Measurements from ENCODE around the gene TIGD6. TPM values are rescaled to one million over a fixed set of nuclear protein-coding genes. Genes with fewer than 3 reads are reported as not detected.

TIGD6 gene
- total RNA-seq, 1 donor from 2014 or later = 5.5 TPM

DNA sequence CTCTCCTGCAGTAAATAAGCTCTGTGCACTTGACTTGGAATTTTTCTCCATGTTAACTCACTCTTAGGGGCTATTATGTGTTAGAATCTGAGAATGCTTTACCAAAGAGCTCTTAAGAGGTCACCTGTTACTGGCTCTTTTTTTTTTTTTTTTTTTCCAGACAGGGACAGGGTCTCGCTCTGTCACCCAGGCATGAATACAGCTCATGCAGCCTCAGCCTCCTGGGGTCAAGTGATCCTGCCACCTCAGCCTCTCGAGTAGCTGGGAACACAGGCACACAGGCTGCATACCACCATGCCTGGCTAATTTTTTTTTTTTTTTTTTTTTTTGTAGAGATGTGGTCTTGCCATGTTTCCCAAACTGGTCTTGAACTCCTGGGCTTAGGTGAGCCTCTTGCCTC lies 22.2 kb upstream of the TIGD6 start:
- no peaks in the 10 kb centered on the region for H3K27me3 ChIP-seq (ENCODE audit: insufficient read depth, low read length)
- H3K9ac ChIP-seq (ENCODE audit: low read length) = peak overlapping the region; percentile 67
- Mint-ChIP-seq H3K4me1 (ENCODE audit: low read depth, unreplicated experiment) (peaks cover 36% of the 10 kb centered on the region), H3K27me3 (ENCODE audit: low read depth, unreplicated experiment) (no peaks in the 10 kb centered on the region), H3K9me3 (ENCODE audit: unreplicated experiment) (no peaks in the 10 kb centered on the region), H3K36me3 (ENCODE audit: low read depth, unreplicated experiment) (peaks cover 22% of the 10 kb centered on the region), H3K27ac (ENCODE audit: unreplicated experiment) (no peak overlapping the region), H3K4me3 (ENCODE audit: unreplicated experiment) (no peak overlapping the region)
- peaks cover 20% of the 10 kb centered on the region for H3K79me2 ChIP-seq (ENCODE audit: insufficient read depth, low read length)
- H3K27ac ChIP-seq (ENCODE audit: low read depth, low read length) = peak overlapping the region; percentile 79
- peak overlapping the region; percentile 80 for H3K4me2 ChIP-seq (ENCODE audit: low read length)
- peaks cover 3% of the 10 kb centered on the region for H4K20me1 ChIP-seq (ENCODE audit: insufficient read depth, low read length)
- peaks cover 32% of the 10 kb centered on the region for H3K4me1 ChIP-seq (ENCODE audit: insufficient read depth, low read length)
- DNase-seq (ENCODE audit: low read depth) = no peak
- H3K36me3 ChIP-seq (ENCODE audit: insufficient read depth, low read length) = peaks cover 61% of the 10 kb centered on the region
- no peak overlapping the region for H2AFZ ChIP-seq (ENCODE audit: low read depth, low read length)
- TF ChIP-seq EZH2 (IDR thresholded peaks at IDR 0.05; ENCODE audit: insufficient read depth, low read length) = no peak
- TF ChIP-seq, protein P1, sequence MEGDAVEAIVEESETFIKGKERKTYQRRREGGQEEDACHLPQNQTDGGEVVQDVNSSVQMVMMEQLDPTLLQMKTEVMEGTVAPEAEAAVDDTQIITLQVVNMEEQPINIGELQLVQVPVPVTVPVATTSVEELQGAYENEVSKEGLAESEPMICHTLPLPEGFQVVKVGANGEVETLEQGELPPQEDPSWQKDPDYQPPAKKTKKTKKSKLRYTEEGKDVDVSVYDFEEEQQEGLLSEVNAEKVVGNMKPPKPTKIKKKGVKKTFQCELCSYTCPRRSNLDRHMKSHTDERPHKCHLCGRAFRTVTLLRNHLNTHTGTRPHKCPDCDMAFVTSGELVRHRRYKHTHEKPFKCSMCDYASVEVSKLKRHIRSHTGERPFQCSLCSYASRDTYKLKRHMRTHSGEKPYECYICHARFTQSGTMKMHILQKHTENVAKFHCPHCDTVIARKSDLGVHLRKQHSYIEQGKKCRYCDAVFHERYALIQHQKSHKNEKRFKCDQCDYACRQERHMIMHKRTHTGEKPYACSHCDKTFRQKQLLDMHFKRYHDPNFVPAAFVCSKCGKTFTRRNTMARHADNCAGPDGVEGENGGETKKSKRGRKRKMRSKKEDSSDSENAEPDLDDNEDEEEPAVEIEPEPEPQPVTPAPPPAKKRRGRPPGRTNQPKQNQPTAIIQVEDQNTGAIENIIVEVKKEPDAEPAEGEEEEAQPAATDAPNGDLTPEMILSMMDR (IDR thresholded peaks at IDR 0.05; ENCODE audit: insufficient read depth, low read depth, low read length) = no peak
- no peaks in the 10 kb centered on the region for H3K9me3 ChIP-seq (ENCODE audit: insufficient read depth, low read depth, low read length)
- H3K4me3 ChIP-seq (ENCODE audit: insufficient read depth, low read depth, low read length) = peak overlapping the region; percentile 32
- no peak for FAIRE-seq

DNA sequence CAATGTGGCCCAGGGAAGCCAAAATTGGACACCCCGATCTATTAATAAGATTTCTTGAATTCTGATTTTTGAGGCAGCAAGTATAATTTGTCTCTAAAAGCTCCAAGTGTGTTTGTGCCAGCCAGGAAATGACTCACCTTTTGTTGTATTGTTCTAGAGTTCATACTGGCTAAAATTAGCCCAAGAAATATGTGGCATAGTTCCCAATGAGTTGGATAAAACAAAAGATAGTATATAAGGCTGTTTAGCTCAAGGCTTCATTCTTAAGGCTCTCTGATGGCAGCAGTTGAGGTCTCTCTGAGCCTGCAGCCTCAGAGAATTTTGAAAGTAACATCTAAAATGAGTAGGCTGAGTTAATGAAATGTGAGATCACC lies 21.7 kb upstream of the TIGD6 start:
- Histone ChIP-seq H3K79me2 (ENCODE audit: insufficient read depth, low read length) (peaks cover 20% of the 10 kb centered on the region), H3K27ac (ENCODE audit: low read depth, low read length) (peak overlapping the region; percentile 79), H3K9ac (ENCODE audit: low read length) (peak overlapping the region; percentile 67), H3K4me2 (ENCODE audit: low read length) (peak overlapping the region; percentile 80), H3K4me3 (ENCODE audit: insufficient read depth, low read depth, low read length) (peak overlapping the region; percentile 32), H3K27me3 (ENCODE audit: insufficient read depth, low read length) (no peaks in the 10 kb centered on the region), H2AFZ (ENCODE audit: low read depth, low read length) (no peak overlapping the region), H4K20me1 (ENCODE audit: insufficient read depth, low read length) (peaks cover 8% of the 10 kb centered on the region), H3K9me3 (ENCODE audit: insufficient read depth, low read depth, low read length) (no peaks in the 10 kb centered on the region), H3K4me1 (ENCODE audit: insufficient read depth, low read length) (peaks cover 37% of the 10 kb centered on the region), H3K36me3 (ENCODE audit: insufficient read depth, low read length) (peaks cover 61% of the 10 kb centered on the region)
- Mint-ChIP-seq H3K4me1 (ENCODE audit: low read depth, unreplicated experiment) (peaks cover 36% of the 10 kb centered on the region), H3K27me3 (ENCODE audit: low read depth, unreplicated experiment) (no peaks in the 10 kb centered on the region), H3K27ac (ENCODE audit: unreplicated experiment) (peak overlapping the region; percentile 95), H3K36me3 (ENCODE audit: low read depth, unreplicated experiment) (peaks cover 22% of the 10 kb centered on the region), H3K4me3 (ENCODE audit: unreplicated experiment) (peak overlapping the region; percentile 74), H3K9me3 (ENCODE audit: unreplicated experiment) (no peaks in the 10 kb centered on the region)
- FAIRE-seq (peak; percentile 9), DNase-seq (ENCODE audit: low read depth) (peak; percentile 94)
- TF ChIP-seq, protein P1 (IDR thresholded peaks at IDR 0.05; ENCODE audit: insufficient read depth, low read depth, low read length) = no peak
- TF ChIP-seq EZH2 (IDR thresholded peaks at IDR 0.05; ENCODE audit: insufficient read depth, low read length) = no peak

DNA sequence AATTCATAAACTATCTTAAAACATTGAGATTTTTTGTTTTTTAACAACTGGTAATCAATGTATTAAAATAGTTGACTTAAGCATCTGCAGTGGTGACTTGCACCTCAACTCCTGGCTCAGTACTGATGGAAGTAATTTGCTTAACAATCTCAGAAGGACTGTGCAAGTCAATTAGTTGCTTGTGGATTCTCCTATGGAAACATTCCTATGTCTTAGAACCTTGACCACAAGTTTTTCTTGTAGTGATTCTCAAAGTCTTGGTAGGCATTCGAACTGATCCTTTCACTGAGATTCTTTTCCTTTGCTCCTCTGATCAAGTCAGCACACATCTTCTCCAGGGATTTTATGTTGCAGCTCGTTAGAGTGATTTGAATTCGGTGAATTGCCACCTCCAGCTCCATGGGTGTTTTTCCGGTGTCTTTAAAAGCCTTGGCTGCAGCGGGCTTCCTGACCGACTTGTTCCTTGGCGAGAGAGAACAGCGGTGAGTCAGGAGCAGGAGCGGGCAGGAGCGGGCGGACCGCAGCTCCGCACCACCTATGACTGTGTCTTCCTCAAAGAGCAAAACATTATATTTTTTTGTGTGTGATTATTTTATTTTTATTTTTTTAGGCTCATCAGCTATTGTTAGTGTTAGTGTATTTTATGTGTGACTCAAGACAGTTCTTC lies 21.2 kb upstream of the TIGD6 start:
- Mint-ChIP-seq H3K27me3 (ENCODE audit: low read depth, unreplicated experiment) (no peaks in the 10 kb centered on the region), H3K4me3 (ENCODE audit: unreplicated experiment) (peak overlapping the region; percentile 74), H3K4me1 (ENCODE audit: low read depth, unreplicated experiment) (peaks cover 36% of the 10 kb centered on the region), H3K27ac (ENCODE audit: unreplicated experiment) (peak overlapping the region; percentile 95), H3K36me3 (ENCODE audit: low read depth, unreplicated experiment) (peaks cover 22% of the 10 kb centered on the region), H3K9me3 (ENCODE audit: unreplicated experiment) (no peaks in the 10 kb centered on the region)
- no peaks in the 10 kb centered on the region for H3K9me3 ChIP-seq (ENCODE audit: insufficient read depth, low read depth, low read length)
- H3K9ac ChIP-seq (ENCODE audit: low read length) = peak overlapping the region; percentile 67
- H4K20me1 ChIP-seq (ENCODE audit: insufficient read depth, low read length) = peaks cover 10% of the 10 kb centered on the region
- H3K36me3 ChIP-seq (ENCODE audit: insufficient read depth, low read length) = peaks cover 56% of the 10 kb centered on the region
- peak overlapping the region; percentile 80 for H3K4me2 ChIP-seq (ENCODE audit: low read length)
- H3K27ac ChIP-seq (ENCODE audit: low read depth, low read length) = peak overlapping the region; percentile 79
- peak overlapping the region; percentile 35 for H3K4me3 ChIP-seq (ENCODE audit: insufficient read depth, low read depth, low read length)
- TF ChIP-seq EZH2 (IDR thresholded peaks at IDR 0.05; ENCODE audit: insufficient read depth, low read length) = no peak
- TF ChIP-seq, protein P1 (IDR thresholded peaks at IDR 0.05; ENCODE audit: insufficient read depth, low read depth, low read length) = no peak
- H3K27me3 ChIP-seq (ENCODE audit: insufficient read depth, low read length) = no peaks in the 10 kb centered on the region
- no peak overlapping the region for H2AFZ ChIP-seq (ENCODE audit: low read depth, low read length)
- DNase-seq (ENCODE audit: low read depth) = peak; percentile 84
- peaks cover 37% of the 10 kb centered on the region for H3K4me1 ChIP-seq (ENCODE audit: insufficient read depth, low read length)
- peak; percentile 65 for FAIRE-seq
- peaks cover 20% of the 10 kb centered on the region for H3K79me2 ChIP-seq (ENCODE audit: insufficient read depth, low read length)

Data from astrocyte (in vitro differentiated cells and primary cell).